K562 (cell line): ENCODE results near the gene VPS45. TPM values are rescaled to one million over a fixed set of nuclear protein-coding genes. Genes with fewer than 3 reads are reported as not detected.

Experiments
- BHLHE40 ChIP-seq: IDR thresholded peaks from 2 replicates; pipeline ENCODE4 v1.6.1; 2011; ENCODE audit warnings: low read length, improper control_type of control experiment
- CBX8 ChIP-seq: fragments of 200-600 bp; sonication (generic); IDR thresholded peaks from 2 replicates; pipeline ENCODE4 v1.6.1; 2012; ENCODE audit warnings: borderline replicate concordance, mixed run types, low read depth, mild to moderate bottlenecking, moderate library complexity, mixed read lengths, low read length, control low read depth, inconsistent platforms; ENCODE audit not compliant: poor library complexity, severe bottlenecking; ENCODE audit errors: extremely low read depth
- CSDE1 ChIP-seq, 2 experiments: fragments of 450-650 bp; IDR thresholded peaks; 2 replicates each; pipeline ENCODE4 v1.6.1; 2016; ENCODE audit warnings: mild to moderate bottlenecking in 1 of 2
- DMBX1 ChIP-seq: fragments of 250-450 bp; sonication (Bioruptor Pico); IDR thresholded peaks from 2 replicates; pipeline ENCODE4 v1.8.0; 2022; ENCODE audit warnings: inconsistent platforms, mild to moderate bottlenecking, moderate library complexity, borderline replicate concordance
- EGR1 ChIP-seq: fragments of 450-650 bp; conservative IDR thresholded peaks from 2 replicates; pipeline ENCODE4 v1.6.1; 2017; ENCODE audit warnings: mild to moderate bottlenecking
- EP400 ChIP-seq: fragments of 450-650 bp; IDR thresholded peaks from 2 replicates; pipeline ENCODE4 v1.6.1; 2017; ENCODE audit warnings: antibody characterized with exemption, mild to moderate bottlenecking, moderate library complexity
- FOSL1 ChIP-seq: fragments of 200-800 bp; sonication (Bioruptor generic); conservative IDR thresholded peaks from 2 replicates; pipeline ENCODE4 v1.6.1; 2016; ENCODE audit warnings: missing genetic modification characterization, missing compliant biosample characterization
- HCFC1 ChIP-seq: IDR thresholded peaks from 2 replicates; pipeline ENCODE4 v1.6.1; 2012; ENCODE audit warnings: low read depth, low read length, improper control_type of control experiment
- MED1 ChIP-seq: sonication (generic); formaldehyde crosslinking; IDR thresholded peaks from 2 replicates; pipeline ENCODE4 v1.8.1; 2023; ENCODE audit warnings: missing genetic modification reagents, borderline replicate concordance
- NFIC ChIP-seq: fragments of 450-650 bp; IDR thresholded peaks from 2 replicates; pipeline ENCODE4 v1.6.1; 2017; ENCODE audit warnings: mild to moderate bottlenecking, inconsistent platforms
- NR2C1 ChIP-seq, 2 experiments: fragments of 450-650 bp; IDR thresholded peaks; 2 replicates each; pipeline ENCODE4 v1.6.1; 2017; ENCODE audit warnings: mild to moderate bottlenecking in 2 of 2, antibody characterized with exemption in 1 of 2, inconsistent platforms in 1 of 2, missing compliant biosample characterization in 1 of 2, missing genetic modification characterization in 1 of 2
- POU5F1 ChIP-seq: fragments of 150-350 bp; IDR thresholded peaks from 2 replicates; pipeline ENCODE4 v1.6.1; 2014; ENCODE audit warnings: borderline replicate concordance, low read length, low read depth, mild to moderate bottlenecking; ENCODE audit not compliant: partially characterized antibody
- RCOR1 ChIP-seq, 2 experiments: IDR thresholded peaks; 2 replicates each; pipeline ENCODE4 v1.6.1; 2012; ENCODE audit warnings: low read depth in 2 of 2, low read length in 2 of 2, borderline replicate concordance in 1 of 2, improper control_type of control experiment in 1 of 2
- RERE ChIP-seq: sonication (generic); formaldehyde crosslinking; IDR thresholded peaks from 2 replicates; pipeline ENCODE4 v1.8.0; 2023; ENCODE audit warnings: missing genetic modification reagents, mild to moderate bottlenecking, borderline replicate concordance
- RUNX1 ChIP-seq: sonication (generic); IDR thresholded peaks from 2 replicates; pipeline ENCODE4 v1.6.1; 2016; ENCODE audit warnings: antibody characterized with exemption, low read depth
- SIX5 ChIP-seq, 2 experiments: IDR thresholded peaks; 2 replicates each; pipeline ENCODE4 v1.6.1; 2011; ENCODE audit warnings: low read length in 2 of 2, borderline replicate concordance in 1 of 2, low read depth in 1 of 2, mild to moderate bottlenecking in 1 of 2, moderate library complexity in 1 of 2; ENCODE audit not compliant: insufficient read depth in 1 of 2
- TBP ChIP-seq: optimal IDR thresholded peaks from 2 replicates; pipeline ENCODE3; 2011; ENCODE audit warnings: low read depth, low read length, improper control_type of control experiment
- ZFPM2 ChIP-seq: fragments of 250-450 bp; sonication (Bioruptor Pico); IDR thresholded peaks from 2 replicates; pipeline ENCODE4 v1.5.1; 2022; ENCODE audit warnings: mild to moderate bottlenecking
- ZSCAN29 ChIP-seq: fragments of 450-650 bp; IDR thresholded peaks from 2 replicates; pipeline ENCODE4 v1.6.1; 2017
- polyA plus RNA-seq, 8 experiments: library from polyadenylated mRNA; depleted of rRNA in 4 of 8; stranded (reverse) in 5 of 8; unstranded in 3 of 8; fragments of >200 nt; fragmentation: Nextera tagmentation in 2 of 8; fragmentation: Illumina TruSeq in 1 of 8; extraction: Ambion mirVana in 2 of 8; extraction: Trizol in 1 of 8; gene quantifications; 2 replicates each; pipeline versions ENCODE4 v1.2.1 to v1.2.3, GENCODE V29; 2011 to 2014; ENCODE audit warnings: inconsistent platforms in 1 of 8, missing spikeins in 1 of 8
- total RNA-seq, 7 experiments: library from RNA; depleted of rRNA in 6 of 7; stranded (reverse); fragments of >200 nt in 6 of 7; fragmentation: Illumina TruSeq in 2 of 7; extraction: Trizol in 2 of 7; gene quantifications; 2 replicates each; pipeline versions ENCODE4 v1.2.1 to v1.2.3, GENCODE V29; 2011 to 2021; ENCODE audit warnings: low replicate concordance in 1 of 7
- TF ChIP-seq, protein P1 (sequence below): fragments of 450-650 bp; IDR thresholded peaks from 2 replicates; pipeline ENCODE4 v1.6.1; 2014; ENCODE audit warnings: low read depth, mild to moderate bottlenecking, moderate library complexity, borderline replicate concordance

Gene VPS45
- total and polyA plus RNA-seq, 9 of the 15 experiments (the other 6 are each of a cell fraction or from before 2014, with no cell fraction given): 17.9 to 48.2 (median 34.4) TPM

GRCh38 chr1:150067184-150068108 lies at the start of gene VPS45 (continued):
- TF ChIP-seq RERE: no peak
- peak; percentile 83 for TF ChIP-seq EGR1
- TF ChIP-seq TBP: peak; percentile 82
- TF ChIP-seq RUNX1: peak; percentile 37; the same call in 1 of the 2 replicates
- peak; percentile 26; the same call in 1 of the 2 replicates for TF ChIP-seq BHLHE40
- TF ChIP-seq ZFPM2: no peak
- TF ChIP-seq MED1: no peak
- peak; percentile 90 for TF ChIP-seq HCFC1
- TF ChIP-seq FOSL1 (tag): no peak
- TF ChIP-seq CBX8: no peak
- no peak for TF ChIP-seq POU5F1
- peak; percentile 95 for TF ChIP-seq EP400
- TF ChIP-seq CSDE1 (IDR thresholded peaks at IDR 0.05): peak in 1 of 2 experiments; percentile 56; a peak in 1 of 4 replicates
- TF ChIP-seq DMBX1 (CRISPR knock-in tag): no peak
- peak; percentile 55; the same call in 1 of the 2 replicates for TF ChIP-seq NFIC
- peak; percentile 67 to 70; a peak in 3 of 4 replicates for TF ChIP-seq SIX5 (IDR thresholded peaks at IDR 0.05; ENCODE audit: borderline replicate concordance in 1 of 2, insufficient read depth in 1 of 2, low read depth in 1 of 2, low read length in 2 of 2)
- peak in 1 of 2 experiments; percentile 60; a peak in 2 of 4 replicates for TF ChIP-seq RCOR1 (IDR thresholded peaks at IDR 0.05; ENCODE audit: borderline replicate concordance in 1 of 2, low read depth in 2 of 2, low read length in 2 of 2)
- no peak for TF ChIP-seq NR2C1 (IDR thresholded peaks at IDR 0.05)
- TF ChIP-seq NR2C1 (tag; IDR thresholded peaks at IDR 0.05): peak; percentile 79
- TF ChIP-seq ZSCAN29: peak; percentile 57; the same call in 1 of the 2 replicates
- TF ChIP-seq, protein P1, sequence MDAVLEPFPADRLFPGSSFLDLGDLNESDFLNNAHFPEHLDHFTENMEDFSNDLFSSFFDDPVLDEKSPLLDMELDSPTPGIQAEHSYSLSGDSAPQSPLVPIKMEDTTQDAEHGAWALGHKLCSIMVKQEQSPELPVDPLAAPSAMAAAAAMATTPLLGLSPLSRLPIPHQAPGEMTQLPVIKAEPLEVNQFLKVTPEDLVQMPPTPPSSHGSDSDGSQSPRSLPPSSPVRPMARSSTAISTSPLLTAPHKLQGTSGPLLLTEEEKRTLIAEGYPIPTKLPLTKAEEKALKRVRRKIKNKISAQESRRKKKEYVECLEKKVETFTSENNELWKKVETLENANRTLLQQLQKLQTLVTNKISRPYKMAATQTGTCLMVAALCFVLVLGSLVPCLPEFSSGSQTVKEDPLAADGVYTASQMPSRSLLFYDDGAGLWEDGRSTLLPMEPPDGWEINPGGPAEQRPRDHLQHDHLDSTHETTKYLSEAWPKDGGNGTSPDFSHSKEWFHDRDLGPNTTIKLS: peak; percentile 85; the same call in 1 of the 2 replicates
